Measurements from ENCODE around the gene TUBG2. TPM values are rescaled to one million over a fixed set of nuclear protein-coding genes. Genes with fewer than 3 reads are reported as not detected.
"Not testable (repeated sequence)": the region's sequence is repeated elsewhere in the genome, so short reads cannot be mapped to it uniquely, and the experiment has no call there.

TUBG2 gene
- total and polyA plus RNA-seq, 2 experiments from 2014 or later: 62.7 to 67.4 TPM

GRCh38 chr17:42618442-42619150, 40.5 kb upstream of the TUBG2 start:
- peak in 1 of 2 donors; percentile 69 for DNase-seq (ENCODE audit: low read depth in 1 of 2, low spot score in 1 of 2)
- no peaks in the 10 kb centered on the region for H3K9me3 ChIP-seq (ENCODE audit: low read depth)
- peaks cover 10% of the 10 kb centered on the region for H3K36me3 ChIP-seq
- H3K27me3 ChIP-seq: no peaks in the 10 kb centered on the region
- H3K4me3 ChIP-seq: no peak overlapping the region
- peak overlapping the region; percentile 88 for H3K27ac ChIP-seq
- peaks cover 15% of the 10 kb centered on the region for H3K4me1 ChIP-seq (ENCODE audit: low read depth)
- TF ChIP-seq CTCF (IDR thresholded peaks at IDR 0.05; ENCODE audit: low read depth, low read length): peak; percentile 7

GRCh38 chr17:42621987-42622386, 37.1 kb upstream of the TUBG2 start:
- not testable (repeated sequence) for H3K27me3 ChIP-seq; DNase-seq (ENCODE audit: low read depth in 1 of 2, low spot score in 1 of 2); H3K4me3 ChIP-seq; H3K9me3 ChIP-seq (ENCODE audit: low read depth); H3K36me3 ChIP-seq; H3K27ac ChIP-seq
- H3K4me1 ChIP-seq (ENCODE audit: low read depth): peaks cover 15% of the 10 kb centered on the region

- Histone ChIP-seq H3K4me3 (no peak overlapping the region), H3K36me3 (no peaks in the 10 kb centered on the region), H3K9me3 (ENCODE audit: low read depth) (no peaks in the 10 kb centered on the region), H3K27ac (no peak overlapping the region), H3K4me1 (ENCODE audit: low read depth) (peaks cover 11% of the 10 kb centered on the region), H3K27me3 (no peaks in the 10 kb centered on the region)
- DNase-seq (ENCODE audit: low read depth in 1 of 2, low spot score in 1 of 2): no peak
- TF ChIP-seq CTCF (IDR thresholded peaks at IDR 0.05; ENCODE audit: low read depth, low read length): no peak
Observed at GRCh38 chr17:42623271-42623670, 35.8 kb upstream of the TUBG2 start.

GRCh38 chr17:42623732-42624596, 35.1 kb upstream of the TUBG2 start:
- Histone ChIP-seq H3K4me1 (ENCODE audit: low read depth) (peaks cover 4% of the 10 kb centered on the region), H3K27ac (no peak overlapping the region), H3K9me3 (ENCODE audit: low read depth) (no peaks in the 10 kb centered on the region), H3K36me3 (no peaks in the 10 kb centered on the region), H3K4me3 (no peak overlapping the region), H3K27me3 (no peaks in the 10 kb centered on the region)
- no peak for TF ChIP-seq CTCF (IDR thresholded peaks at IDR 0.05; ENCODE audit: low read depth, low read length)
- DNase-seq (ENCODE audit: low read depth in 1 of 2, low spot score in 1 of 2): no peak

GRCh38 chr17:42627032-42627764, 31.9 kb upstream of the TUBG2 start:
- H3K27me3 ChIP-seq; H3K36me3 ChIP-seq; H3K4me1 ChIP-seq (ENCODE audit: low read depth); DNase-seq (ENCODE audit: low read depth in 1 of 2, low spot score in 1 of 2); H3K9me3 ChIP-seq (ENCODE audit: low read depth); H3K27ac ChIP-seq; H3K4me3 ChIP-seq: not testable (repeated sequence)

GRCh38 chr17:42629411-42630009, 29.6 kb upstream of the TUBG2 start:
- H3K4me3 ChIP-seq: no peak overlapping the region
- no peak overlapping the region for H3K27ac ChIP-seq
- DNase-seq (ENCODE audit: low read depth in 1 of 2, low spot score in 1 of 2): peak in 1 of 2 donors; percentile 34
- no peaks in the 10 kb centered on the region for H3K4me1 ChIP-seq (ENCODE audit: low read depth)
- H3K9me3 ChIP-seq (ENCODE audit: low read depth): no peaks in the 10 kb centered on the region
- H3K36me3 ChIP-seq: no peaks in the 10 kb centered on the region
- H3K27me3 ChIP-seq: no peaks in the 10 kb centered on the region
- TF ChIP-seq CTCF (IDR thresholded peaks at IDR 0.05; ENCODE audit: low read depth, low read length): no peak
